ENCODE data around the gene BGLAP.
A peak's percentile ranks its signal among the peaks of the same experiment; 100 is the strongest.
"Not testable (repeated sequence)": the region's sequence is repeated elsewhere in the genome, so short reads cannot be mapped to it uniquely, and the experiment has no call there.

Gene BGLAP

DNA sequence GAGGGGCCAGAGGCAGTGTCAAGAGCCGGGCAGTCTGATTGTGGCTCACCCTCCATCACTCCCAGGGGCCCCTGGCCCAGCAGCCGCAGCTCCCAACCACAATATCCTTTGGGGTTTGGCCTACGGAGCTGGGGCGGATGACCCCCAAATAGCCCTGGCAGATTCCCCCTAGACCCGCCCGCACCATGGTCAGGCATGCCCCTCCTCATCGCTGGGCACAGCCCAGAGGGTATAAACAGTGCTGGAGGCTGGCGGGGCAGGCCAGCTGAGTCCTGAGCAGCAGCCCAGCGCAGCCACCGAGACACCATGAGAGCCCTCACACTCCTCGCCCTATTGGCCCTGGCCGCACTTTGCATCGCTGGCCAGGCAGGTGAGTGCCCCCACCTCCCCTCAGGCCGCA lies at the start of gene BGLAP:
Gene BGLAP, plus strand, starts transcription at position 259 of the 400 bp plus-strand sequence. Its CDS starts 48 bp downstream, at position 307.
- DNase-seq = peak; percentile 21

DNA sequence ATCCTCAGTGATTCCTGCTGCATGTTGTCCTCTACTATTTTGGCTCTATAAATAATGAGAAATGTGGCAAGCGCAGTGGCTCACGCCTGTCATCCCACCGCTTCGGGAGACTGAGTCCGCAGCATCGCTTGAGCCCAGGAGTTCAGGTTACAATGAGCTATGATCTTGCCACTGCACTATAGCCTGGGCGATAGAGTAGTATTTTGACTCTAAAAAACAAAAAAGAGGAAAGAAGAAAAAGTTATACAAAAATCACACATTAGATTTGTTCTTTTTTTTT lies 48.8 kb upstream of the BGLAP start:
- DNase-seq = peak; percentile 12

DNA sequence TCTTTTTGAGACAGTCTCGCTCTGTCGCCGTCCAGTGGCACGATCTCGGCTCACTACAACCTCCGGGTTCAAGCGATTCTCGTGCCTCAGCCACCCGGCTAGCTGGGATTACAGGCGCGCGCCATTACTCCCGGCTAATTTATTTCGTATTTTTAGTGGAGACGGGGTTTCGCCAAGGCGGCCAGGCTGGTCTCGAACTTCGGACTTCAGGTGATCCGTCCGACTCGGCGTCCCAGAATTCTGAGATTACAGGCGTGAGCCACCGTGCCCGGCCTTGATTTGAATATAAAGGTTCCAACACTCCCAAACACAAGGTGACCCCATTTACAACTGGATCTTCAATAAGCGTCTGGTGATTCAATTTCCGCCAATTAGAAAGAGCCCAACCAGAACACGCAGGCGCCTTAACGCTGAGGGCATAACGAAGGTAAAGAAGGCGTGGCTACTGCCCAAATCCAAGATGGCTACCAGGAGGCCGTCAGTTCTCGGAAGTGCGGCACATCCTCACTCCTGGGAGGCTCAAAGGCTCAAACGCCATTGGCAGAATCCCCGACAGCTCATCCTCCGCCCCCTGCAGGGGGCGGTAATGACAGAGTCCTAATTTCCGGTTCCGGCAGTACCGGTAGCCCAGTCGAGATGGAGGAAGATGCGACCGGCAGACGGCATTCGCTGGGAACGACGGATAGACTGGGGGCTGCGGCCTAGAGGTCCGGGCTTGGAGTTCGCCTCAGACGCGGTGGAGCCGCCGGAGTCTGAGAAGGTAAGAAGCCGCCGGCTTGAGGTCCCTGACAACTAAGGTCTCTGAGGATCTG lies 48.3 kb upstream of the BGLAP start, which contains the start of gene SLC25A44:
Gene SLC25A44, plus strand, starts transcription at position 617 of the 812 bp plus-strand sequence. CDS start 5,744 bp downstream, outside the sequence.
- peak; percentile 100 for DNase-seq

DNA sequence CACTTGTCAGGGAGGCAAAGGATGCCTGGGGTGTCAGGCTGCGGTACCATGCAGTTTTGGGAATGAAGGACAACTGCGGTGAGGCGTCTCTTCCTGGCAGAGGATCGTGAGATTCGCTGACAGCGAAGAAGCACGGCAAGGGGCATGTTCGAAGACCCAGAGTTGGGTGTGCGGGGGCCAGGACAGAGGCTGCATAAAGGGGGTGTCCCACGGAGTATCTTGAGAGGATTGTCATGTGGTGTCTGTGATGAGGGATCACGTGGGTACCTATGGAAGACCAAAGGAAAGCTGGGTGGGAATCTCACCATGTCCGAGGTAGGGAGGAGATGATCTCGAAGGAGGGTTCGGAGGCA lies 47.7 kb upstream of the BGLAP start:
- DNase-seq = no peak

DNA sequence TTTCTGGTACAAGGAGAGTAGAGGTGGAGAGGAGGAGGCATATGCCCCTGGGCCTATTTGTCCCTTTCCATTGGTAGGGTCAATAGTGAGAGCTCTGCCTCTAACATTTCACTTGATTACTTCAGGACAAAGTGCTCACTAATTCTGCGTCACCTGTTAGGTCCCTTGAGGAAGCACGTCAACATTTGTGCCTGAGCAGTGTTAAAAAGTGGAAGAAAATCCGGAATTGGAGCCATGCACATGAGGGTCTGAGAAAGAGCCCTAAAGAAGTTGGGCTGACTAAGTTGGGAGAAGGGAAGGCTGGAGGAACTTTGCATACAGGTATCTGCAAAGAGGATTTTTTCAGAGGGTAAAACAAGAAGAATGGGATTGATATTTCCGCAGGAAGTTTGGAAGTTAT lies 46.1 kb upstream of the BGLAP start:
- no peak for DNase-seq

DNA sequence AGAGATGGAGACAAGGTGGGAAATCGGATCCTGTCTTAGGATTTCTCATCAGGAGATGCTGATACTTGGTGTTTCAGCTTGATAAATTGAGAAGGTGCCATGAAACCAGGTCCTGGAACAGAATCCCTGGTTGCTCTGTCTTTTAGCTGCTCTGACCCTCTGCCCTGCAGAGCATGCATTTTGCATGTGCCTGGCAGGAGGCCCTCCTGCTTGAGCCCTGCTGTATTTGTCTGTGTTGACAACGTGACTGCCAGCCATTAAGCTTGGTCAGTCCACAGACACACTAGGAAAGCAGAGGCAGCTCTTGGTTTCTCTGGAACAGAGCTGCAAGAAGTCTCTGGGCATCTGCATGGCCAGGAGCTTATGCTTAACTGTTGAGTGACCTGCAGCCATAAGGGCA lies 45.5 kb upstream of the BGLAP start:
- no peak for DNase-seq

DNA sequence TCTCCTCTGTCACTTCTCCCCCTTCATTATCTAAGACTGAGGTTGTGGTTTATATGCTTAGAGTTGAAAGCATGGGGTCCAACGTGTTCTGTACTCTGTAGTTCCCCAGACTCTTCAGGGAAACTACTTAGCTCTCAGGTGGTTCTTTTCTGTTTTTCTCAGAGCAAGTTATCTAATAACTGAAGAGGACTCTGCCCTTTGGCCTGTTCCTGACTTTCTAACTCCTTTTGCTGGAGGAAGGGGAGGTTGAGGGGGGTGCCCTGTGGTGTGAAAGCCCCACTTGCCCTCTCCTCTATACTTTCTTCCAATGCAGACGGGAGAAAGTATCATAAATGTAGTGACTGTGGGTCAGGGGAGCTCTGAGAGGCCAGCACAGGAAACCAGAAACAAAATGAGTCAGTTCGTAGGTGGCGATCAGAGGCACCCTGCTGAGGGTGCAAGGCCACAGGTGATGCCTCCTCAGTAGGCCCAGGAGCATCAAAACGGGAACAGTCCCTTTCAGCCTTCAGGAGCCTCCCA lies 43.1 kb upstream of the BGLAP start:
- peak; percentile 15 for DNase-seq

DNA sequence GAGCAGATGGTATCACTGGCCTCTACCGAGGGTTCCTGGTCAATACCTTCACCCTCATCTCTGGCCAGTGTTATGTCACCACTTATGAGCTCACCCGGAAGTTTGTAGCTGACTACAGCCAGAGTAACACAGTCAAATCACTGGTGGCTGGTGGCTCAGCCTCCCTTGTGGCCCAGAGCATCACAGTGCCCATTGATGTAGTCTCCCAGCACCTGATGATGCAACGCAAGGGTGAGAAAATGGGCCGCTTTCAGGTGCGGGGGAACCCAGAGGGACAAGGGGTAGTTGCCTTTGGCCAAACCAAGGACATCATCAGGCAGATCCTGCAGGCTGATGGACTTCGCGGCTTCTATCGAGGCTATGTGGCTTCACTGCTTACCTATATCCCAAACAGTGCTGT lies 41.9 kb upstream of the BGLAP start:
- no peak for DNase-seq

DNA sequence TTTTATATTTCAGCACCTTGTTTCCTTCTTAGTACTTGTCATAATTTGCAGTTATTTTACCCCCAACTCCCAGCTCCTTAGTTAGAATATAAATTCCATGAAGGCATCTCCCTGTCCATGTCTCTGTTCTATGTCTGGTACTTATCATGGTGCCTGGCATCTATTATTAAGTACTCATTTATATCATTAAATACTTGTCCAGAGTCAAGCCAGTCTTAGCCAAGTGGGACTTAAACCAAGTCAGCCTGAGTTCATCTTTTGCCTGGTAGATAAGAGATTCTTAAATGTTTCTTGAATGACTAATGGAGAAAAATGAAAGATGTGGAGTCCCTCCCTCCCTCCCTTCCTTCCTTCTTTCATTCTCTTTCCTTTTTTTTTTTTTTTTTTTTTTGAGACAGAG lies 38.7 kb upstream of the BGLAP start:
- DNase-seq = no peak

DNA sequence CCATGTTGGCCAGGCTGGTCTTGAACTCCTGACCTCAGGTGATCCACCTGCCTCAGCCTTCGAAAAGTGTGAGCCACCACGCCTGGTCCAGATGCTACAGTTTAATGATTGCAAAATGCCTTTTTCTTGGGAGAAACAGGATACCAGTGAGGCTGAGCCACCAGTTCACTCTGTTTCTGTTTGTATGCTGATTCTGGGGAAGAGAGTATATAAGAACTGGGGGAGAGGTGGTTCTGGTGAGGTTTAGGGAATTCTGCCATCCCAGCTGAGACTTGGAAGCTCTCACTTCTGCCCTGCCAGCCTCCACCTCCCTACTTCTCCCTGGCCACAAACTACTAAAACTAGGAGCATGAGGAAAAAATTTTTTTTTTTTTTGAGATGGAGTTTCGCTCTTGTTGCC lies 37.3 kb upstream of the BGLAP start:
- no peak for DNase-seq

DNA sequence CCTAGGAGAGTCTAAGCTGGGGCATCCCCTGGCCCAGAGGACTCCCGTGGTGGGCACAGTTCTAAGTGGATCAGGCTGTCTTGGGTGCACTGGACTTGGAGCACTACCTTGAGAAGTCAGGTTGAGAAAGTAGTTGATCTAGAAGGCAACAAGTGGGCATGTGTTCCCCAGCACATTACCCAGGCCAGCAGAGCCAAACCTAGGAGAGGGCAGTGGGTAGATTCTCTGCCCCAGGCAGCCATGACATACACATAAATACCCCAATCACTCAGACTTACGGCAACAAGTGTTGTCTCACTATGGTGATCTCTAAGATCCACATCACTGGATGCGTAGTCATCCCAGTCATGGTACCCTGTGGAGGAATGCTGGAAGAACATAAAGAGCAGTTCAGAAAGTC lies 30.7 kb upstream of the BGLAP start:
- no peak for DNase-seq

DNA sequence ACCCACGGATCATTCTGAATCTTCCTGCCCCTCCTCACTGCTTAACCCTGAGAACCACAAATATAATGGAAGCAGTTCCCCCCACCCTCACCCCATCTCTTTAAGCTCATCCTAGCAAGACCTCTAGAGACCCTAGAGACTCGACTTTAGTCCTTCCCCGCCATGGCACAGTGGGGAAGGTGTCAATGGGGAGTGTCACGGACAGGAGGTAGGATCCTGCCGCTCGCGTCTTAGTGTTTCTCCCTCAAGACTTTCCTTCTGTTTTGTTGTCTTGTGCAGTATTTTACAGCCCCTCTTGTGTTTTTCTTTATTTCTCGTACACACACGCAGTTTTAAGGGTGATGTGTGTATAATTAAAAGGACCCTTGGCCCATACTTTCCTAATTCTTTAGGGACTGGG lies 29.9 kb upstream of the BGLAP start:
- no peak for DNase-seq

DNA sequence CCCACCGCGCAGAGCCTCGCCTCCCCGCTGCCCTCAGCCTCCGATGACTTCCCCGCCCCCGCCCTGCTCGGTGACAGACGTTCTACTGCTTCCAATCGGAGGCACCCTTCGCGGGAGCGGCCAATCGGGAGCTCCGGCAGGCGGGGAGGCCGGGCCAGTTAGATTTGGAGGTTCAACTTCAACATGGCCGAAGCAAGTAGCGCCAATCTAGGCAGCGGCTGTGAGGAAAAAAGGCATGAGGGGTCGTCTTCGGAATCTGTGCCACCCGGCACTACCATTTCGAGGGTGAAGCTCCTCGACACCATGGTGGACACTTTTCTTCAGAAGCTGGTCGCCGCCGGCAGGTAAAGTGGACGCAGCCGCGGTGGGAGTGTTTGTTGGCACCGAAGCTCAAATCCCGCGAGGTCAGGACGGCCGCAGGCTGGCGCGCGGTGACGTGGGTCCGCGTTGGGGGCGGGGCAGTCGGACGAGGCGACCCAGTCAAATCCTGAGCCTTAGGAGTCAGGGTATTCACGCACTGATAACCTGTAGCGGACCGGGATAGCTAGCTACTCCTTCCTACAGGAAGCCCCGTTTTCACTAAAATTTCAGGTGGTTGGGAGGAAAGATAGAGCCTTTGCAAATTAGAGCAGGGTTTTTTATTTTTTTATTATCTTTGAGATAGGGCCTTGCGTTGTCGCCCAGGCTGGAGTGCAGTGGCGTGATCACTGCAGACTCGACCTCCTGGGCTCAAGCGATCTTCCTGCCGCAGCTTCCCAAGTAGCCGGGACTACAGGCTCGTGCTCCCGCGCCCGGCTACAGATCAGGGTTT lies 28.9 kb upstream of the BGLAP start, which contains the start of gene PMF1:
Gene PMF1, plus strand, starts transcription at position 175 of the 811 bp plus-strand sequence. Its CDS starts 9 bp downstream, at position 184.
- DNase-seq = peak; percentile 99

DNA sequence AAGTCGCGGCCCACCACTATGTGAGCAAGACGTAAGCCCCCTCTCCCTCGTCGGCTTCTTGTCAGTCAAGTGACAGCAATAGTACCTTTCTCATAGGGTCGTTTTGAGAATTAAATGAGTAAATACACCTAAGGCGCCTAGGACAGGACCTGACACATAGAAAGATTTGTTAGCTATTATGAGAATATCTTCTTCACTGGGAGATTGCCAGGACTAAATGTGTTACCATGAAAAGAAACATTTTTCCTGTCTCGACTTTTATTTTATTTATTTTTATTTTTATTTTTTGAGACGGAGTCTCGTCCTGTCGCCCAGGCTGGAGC lies 28.4 kb upstream of the BGLAP start:
- no peak for DNase-seq

DNA sequence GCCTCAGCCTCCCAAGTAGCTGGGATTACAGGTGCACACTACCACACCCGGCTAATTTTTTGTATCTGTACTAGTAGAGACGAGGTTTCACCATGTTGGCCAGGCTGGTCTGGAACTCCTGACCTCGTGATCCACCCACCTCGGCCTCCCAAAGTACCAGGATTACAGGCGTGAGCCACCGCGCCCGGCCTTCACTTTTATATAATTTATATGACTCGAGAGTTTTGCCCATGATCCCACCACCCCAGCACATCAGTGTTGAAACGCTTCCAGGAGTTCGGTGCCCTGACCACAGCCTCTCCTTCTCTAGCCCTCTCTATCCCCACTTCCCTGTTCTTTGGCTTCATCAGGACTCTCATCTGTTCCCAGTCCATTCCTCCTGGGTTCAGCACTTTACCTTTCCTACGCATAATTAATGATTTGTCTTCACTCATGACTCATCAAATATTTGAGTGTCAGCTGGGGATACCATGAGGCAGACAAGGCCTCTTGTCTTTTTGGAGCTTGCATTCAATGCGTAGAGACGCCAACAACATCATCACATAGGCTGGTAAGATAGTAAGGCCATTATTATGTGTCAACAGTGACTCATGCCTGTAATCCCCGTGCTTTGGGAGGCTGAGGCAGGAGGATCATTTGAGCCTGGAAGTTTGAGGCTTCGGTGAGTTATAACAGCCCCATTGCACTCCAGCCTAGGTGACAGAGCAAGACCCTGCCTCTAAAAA lies 27.8 kb upstream of the BGLAP start:
- DNase-seq = peak; percentile 31

DNA sequence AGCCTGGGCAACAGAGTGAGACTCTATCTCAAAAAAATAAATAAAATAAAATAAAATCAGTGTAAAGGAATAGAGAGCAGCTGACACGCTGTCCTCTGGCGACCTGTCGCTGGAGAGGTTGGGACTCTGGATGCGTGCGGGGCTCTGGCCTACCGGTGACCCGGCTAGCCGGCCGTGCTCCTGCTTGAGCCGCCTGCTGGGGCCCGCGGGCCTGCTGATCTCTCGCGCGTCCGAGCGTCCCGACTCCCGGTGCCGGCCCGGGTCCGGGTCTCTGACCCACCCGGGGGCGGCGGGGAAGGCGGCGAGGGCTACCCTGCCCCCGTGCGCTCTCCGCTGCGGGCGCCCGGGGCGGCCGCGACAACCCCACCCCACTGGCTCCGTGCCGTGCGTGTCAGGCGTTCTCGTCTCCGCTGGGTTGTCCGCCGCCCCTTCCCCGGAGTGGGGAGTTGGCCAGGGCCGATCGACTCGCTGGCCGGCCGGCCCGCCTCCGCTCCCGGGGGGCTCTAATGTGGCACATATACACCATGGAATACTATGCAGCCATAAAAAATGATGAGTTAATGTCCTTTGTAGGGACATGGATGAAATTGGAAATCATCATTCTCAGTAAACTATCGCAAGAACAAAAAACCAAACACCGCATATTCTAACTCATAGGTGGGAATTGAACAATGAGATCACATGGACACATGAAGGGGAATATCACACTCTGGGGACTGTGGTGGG lies 25.5 kb upstream of the BGLAP start:
- not testable (repeated sequence) for DNase-seq

DNA sequence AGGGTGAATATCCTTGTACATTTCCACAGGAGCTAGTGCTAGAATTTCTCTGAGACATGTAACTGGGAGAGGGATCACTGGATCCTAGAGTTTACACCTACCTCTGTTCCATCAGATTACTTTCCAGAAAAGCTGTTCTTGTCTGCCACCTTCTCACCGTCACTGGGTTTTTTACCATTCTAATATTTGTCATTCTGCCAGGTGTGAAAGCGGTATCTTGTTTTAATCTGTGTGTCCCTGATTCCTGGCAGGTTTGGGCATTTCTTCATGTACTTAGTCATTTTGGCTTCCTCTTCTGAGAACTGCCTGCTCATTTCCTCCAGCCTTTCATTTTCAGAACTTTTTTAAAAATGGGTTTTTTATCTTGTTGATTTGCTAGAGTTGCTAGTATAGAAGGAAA lies 24.1 kb upstream of the BGLAP start:
- peak; percentile 70 for DNase-seq

DNA sequence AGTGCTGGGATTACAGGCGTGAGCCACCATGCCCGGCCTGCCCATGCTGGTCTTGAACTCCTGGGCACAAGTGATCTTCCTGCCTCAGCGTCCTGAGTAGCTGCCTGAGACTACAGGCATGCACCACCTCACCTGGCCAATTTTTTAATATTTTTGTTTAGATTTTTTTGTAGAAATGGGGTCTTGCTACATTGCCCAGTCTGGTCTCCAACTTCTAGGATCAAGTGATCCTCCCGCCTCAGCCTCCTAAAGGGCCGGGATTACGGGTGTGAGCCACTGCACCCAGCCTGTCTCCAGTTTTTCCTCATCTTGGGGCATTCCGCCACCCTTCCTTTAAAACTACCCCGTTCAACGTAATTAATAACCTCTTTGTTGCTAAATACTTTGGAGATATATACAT lies 21.8 kb upstream of the BGLAP start:
- no peak for DNase-seq

DNA sequence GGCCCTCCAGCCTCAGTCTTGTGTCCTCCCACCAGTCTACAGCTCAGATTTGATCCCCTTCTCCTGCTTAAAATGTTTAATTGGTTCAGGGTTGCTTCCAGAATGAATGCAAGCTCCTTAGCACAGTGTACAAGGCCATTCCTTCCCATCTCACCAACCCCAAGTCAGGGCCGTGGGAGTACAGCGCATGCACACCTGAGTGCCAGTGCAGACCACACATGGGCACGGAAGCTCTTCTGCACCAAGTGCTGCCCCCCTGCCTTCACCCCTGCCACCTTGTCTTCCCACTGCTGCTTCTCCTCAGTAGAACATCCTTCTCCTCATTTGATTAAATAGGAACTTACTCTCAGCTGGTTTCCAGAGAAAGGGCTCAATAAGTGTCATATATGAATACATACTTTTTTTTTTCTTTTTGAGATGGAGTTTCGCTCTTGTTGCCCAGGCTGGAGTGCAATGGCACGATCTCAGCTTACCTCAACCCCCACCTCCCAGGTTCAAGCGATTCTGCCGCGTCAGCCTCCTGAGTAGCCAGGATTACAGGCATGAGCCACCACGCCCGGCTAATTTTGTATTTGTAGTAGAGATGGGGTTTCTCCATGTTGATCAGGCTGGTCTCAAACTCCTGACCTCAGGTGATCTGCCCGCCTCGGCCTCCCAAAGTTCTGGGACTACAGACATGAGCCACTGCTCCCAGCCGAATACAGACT lies 19.8 kb upstream of the BGLAP start:
- no peak for DNase-seq

DNA sequence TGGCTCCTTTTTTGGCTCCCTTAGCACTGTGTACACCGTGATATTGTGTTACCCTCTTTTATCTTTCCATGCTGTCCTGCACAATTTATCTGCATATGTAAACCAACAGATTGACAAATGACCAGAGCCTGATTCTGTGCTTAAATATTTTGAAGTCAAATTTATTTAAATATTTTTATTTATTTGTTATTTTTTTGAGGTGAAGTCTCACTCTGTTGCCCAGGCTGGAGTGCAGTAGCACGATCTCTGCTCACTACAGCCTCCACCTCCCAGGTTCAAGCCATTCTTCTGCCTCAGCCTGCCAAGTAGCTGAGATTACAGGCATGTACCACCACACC lies 16.3 kb upstream of the BGLAP start:
- no peak for DNase-seq

DNA sequence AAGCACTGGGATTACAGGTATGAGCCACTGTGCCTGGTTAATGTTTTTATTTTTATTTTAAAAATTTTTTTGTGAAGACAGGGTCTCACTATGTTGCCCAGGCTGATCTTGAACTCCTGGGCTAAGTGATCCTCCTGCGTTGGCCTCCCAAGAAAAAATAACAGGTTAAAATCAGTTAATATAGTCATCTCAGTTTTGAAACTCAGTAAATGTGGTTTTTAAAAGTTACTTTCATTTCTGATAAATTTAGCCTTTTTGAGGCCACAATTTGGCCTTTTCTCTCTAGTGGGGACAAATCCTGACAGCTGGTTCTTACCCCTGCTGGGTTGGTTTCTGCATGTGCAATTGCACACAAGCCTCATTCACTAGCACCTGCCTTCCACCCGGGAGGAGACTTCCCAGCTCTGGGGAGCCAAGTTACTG lies 15.9 kb upstream of the BGLAP start:
- DNase-seq = no peak

DNA sequence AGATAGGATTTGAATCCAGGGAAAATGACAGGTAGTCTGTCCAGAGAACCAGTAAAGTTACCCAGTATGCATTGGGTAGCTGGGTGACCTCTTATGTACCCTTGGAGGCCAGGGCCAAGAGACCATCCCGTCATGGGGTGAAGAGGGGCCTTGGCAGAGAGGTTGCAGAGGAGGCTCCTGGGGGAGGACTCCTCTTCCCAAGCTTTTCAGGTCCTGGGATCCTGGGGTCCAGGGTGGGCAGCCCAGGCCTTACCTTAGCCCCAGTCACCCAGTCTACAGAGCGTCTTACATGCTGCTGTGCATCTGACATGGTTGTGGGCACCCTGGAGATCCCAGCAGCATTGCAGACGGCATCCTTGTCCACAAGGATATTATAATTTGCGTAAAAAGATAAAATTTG lies 15.2 kb upstream of the BGLAP start:
- DNase-seq = no peak
